Hypothalamus (tissue), 51 donors: Measurements from ENCODE around the gene OBI1.

Experiments used
- DNase-seq, 51 donors: peaks; one replicate each; lab custom pipeline; 2025; lab: John Stamatoyannopoulos, UW

Gene OBI1

GRCh38 chr13:78593129-78593528 is 65.8 kb downstream of the OBI1 start:
- no peak for DNase-seq

GRCh38 chr13:78592584-78592983 is 66.4 kb downstream of the OBI1 start:
- DNase-seq = no peak

- DNase-seq = no peak
Observed at GRCh38 chr13:78589206-78589605, 69.7 kb downstream of the OBI1 start.

- DNase-seq = no peak
Observed at GRCh38 chr13:78587395-78587794, 71.6 kb downstream of the OBI1 start.

GRCh38 chr13:78586706-78587105 is 72.2 kb downstream of the OBI1 start:
- no peak for DNase-seq

GRCh38 chr13:78576261-78576660 is 82.7 kb downstream of the OBI1 start:
- no peak for DNase-seq

GRCh38 chr13:78572459-78572858 is 86.5 kb downstream of the OBI1 start:
- DNase-seq = no peak

GRCh38 chr13:78569029-78569428 is 89.9 kb downstream of the OBI1 start:
- no peak for DNase-seq

- no peak for DNase-seq
Observed at GRCh38 chr13:78566631-78567030, 92.3 kb downstream of the OBI1 start.
